H7 (cell line): Measurements from ENCODE around the gene AGAP1. TPM values are rescaled to one million over a fixed set of nuclear protein-coding genes. Genes with fewer than 3 reads are reported as not detected.
A peak's percentile ranks its signal among the peaks of the same experiment; 100 is the strongest.

Source experiments
- DNase-seq: peaks from one replicate; pipeline ENCODE4 v3.0.0; 2012
- H3K27me3 ChIP-seq: 2 replicates; pipeline ENCODE4 v1.6.0; 2011; ENCODE audit warnings: mild to moderate bottlenecking, low read length; ENCODE audit not compliant: control insufficient read depth, insufficient read depth
- H3K36me3 ChIP-seq: replicated peaks from 2 replicates; pipeline ENCODE4 v1.5.1; 2011; ENCODE audit warnings: low read length; ENCODE audit not compliant: control insufficient read depth, insufficient read depth
- H3K4me3 ChIP-seq: 2 replicates; pipeline ENCODE4 v1.5.1; 2011; ENCODE audit warnings: low read depth, mild to moderate bottlenecking, control low read depth, low read length, moderate library complexity; ENCODE audit not compliant: insufficient read depth
- total RNA-seq: library from RNA; depleted of rRNA; stranded (reverse); fragments of >200 nt; shearing (Covaris generic); gene quantifications from 2 replicates; pipeline ENCODE4 v1.2.3, GENCODE V29; 2014

AGAP1 gene
- total RNA-seq, 1 experiment from 2014 or later, result 12.6 TPM

- peak; percentile 80 for DNase-seq
These were observed 607.6 kb downstream of the AGAP1 start for GRCh38 chr2:236101311-236101950.

GRCh38 chr2:236102971-236103370 is 609.1 kb downstream of the AGAP1 start:
- DNase-seq, result peak; percentile 58
- H3K27me3 ChIP-seq, result no peaks in the 10 kb centered on the region
- H3K36me3 ChIP-seq, result no peaks in the 10 kb centered on the region
- H3K4me3 ChIP-seq, result no peak overlapping the region

More at GRCh38 chr2:236101311-236101950, 607.6 kb downstream of the AGAP1 start:
- H3K36me3 ChIP-seq, result no peaks in the 10 kb centered on the region
- H3K27me3 ChIP-seq, result no peaks in the 10 kb centered on the region
- H3K4me3 ChIP-seq, result no peak overlapping the region

- H3K27me3 ChIP-seq, result no peaks in the 10 kb centered on the region
- no peaks in the 10 kb centered on the region for H3K36me3 ChIP-seq
- no peak overlapping the region for H3K4me3 ChIP-seq
- DNase-seq, result peak; percentile 59
These were observed 610.1 kb downstream of the AGAP1 start for GRCh38 chr2:236103981-236104380.

- DNase-seq, result peak; percentile 35
- no peak overlapping the region for H3K4me3 ChIP-seq
- no peaks in the 10 kb centered on the region for H3K27me3 ChIP-seq
- no peaks in the 10 kb centered on the region for H3K36me3 ChIP-seq
These were observed 612.2 kb downstream of the AGAP1 start for GRCh38 chr2:236105955-236106607.

- H3K27me3 ChIP-seq, result no peaks in the 10 kb centered on the region
- H3K4me3 ChIP-seq, result no peak overlapping the region
- DNase-seq, result peak; percentile 59
- H3K36me3 ChIP-seq, result no peaks in the 10 kb centered on the region
These were observed 612.9 kb downstream of the AGAP1 start for GRCh38 chr2:236106761-236107160.

GRCh38 chr2:236107536-236107935 is 613.7 kb downstream of the AGAP1 start:
- Histone ChIP-seq H3K27me3 (no peaks in the 10 kb centered on the region), H3K4me3 (no peak overlapping the region), H3K36me3 (no peaks in the 10 kb centered on the region)
- peak; percentile 67 for DNase-seq

GRCh38 chr2:236107942-236108625 is 614.2 kb downstream of the AGAP1 start:
- Histone ChIP-seq H3K36me3 (no peaks in the 10 kb centered on the region), H3K4me3 (no peak overlapping the region), H3K27me3 (no peaks in the 10 kb centered on the region)
- peak; percentile 80 for DNase-seq

GRCh38 chr2:236109061-236109460 is 615.2 kb downstream of the AGAP1 start:
- no peaks in the 10 kb centered on the region for H3K36me3 ChIP-seq
- no peak overlapping the region for H3K4me3 ChIP-seq
- H3K27me3 ChIP-seq, result no peaks in the 10 kb centered on the region
- peak; percentile 47 for DNase-seq

GRCh38 chr2:236109473-236109872 is 615.6 kb downstream of the AGAP1 start:
- Histone ChIP-seq H3K27me3 (no peaks in the 10 kb centered on the region), H3K4me3 (no peak overlapping the region), H3K36me3 (no peaks in the 10 kb centered on the region)
- no peak for DNase-seq

GRCh38 chr2:236112466-236112865 is 618.6 kb downstream of the AGAP1 start:
- Histone ChIP-seq H3K27me3 (peaks cover 1% of the 10 kb centered on the region; the same call in 1 of the 2 replicates), H3K36me3 (no peaks in the 10 kb centered on the region), H3K4me3 (no peak overlapping the region)
- no peak for DNase-seq

GRCh38 chr2:236113425-236113824 is 619.6 kb downstream of the AGAP1 start:
- Histone ChIP-seq H3K36me3 (no peaks in the 10 kb centered on the region), H3K27me3 (peaks cover 1% of the 10 kb centered on the region; the same call in 1 of the 2 replicates), H3K4me3 (no peak overlapping the region)
- peak; percentile 16 for DNase-seq

GRCh38 chr2:236113948-236114347 is 620.1 kb downstream of the AGAP1 start:
- peak; percentile 14 for DNase-seq
- no peaks in the 10 kb centered on the region for H3K36me3 ChIP-seq
- H3K27me3 ChIP-seq, result peaks cover 2% of the 10 kb centered on the region; the same call in 1 of the 2 replicates
- H3K4me3 ChIP-seq, result no peak overlapping the region

GRCh38 chr2:236114959-236115358 is 621.1 kb downstream of the AGAP1 start:
- DNase-seq, result peak; percentile 17
- no peaks in the 10 kb centered on the region for H3K36me3 ChIP-seq
- H3K27me3 ChIP-seq, result peaks cover 5% of the 10 kb centered on the region; the same call in 1 of the 2 replicates
- no peak overlapping the region for H3K4me3 ChIP-seq

- Histone ChIP-seq H3K4me3 (no peak overlapping the region), H3K36me3 (no peaks in the 10 kb centered on the region), H3K27me3 (peaks cover 5% of the 10 kb centered on the region; the same call in 1 of the 2 replicates)
- DNase-seq, result no peak
These were observed 623.6 kb downstream of the AGAP1 start for GRCh38 chr2:236117401-236117800.

- peak; percentile 56 for DNase-seq
- Histone ChIP-seq H3K27me3 (peaks cover 5% of the 10 kb centered on the region; the same call in 1 of the 2 replicates), H3K4me3 (no peak overlapping the region), H3K36me3 (no peaks in the 10 kb centered on the region)
These were observed 624.0 kb downstream of the AGAP1 start for GRCh38 chr2:236117861-236118269.
